Activated T-helper 2 cell treated with anti-CD3 and anti-CD28 coated beads, Interferon-gamma antibody, Interleukin-2, Interleukin-4, amounts not matched to agents 10 μg/mL and 5 μg/mL and 100 μg/mL, durations not matched to agents 14 hours and 24 hours and 36 hours (primary cell): ENCODE data around the gene NTM. TPM values are rescaled to one million over a fixed set of nuclear protein-coding genes. Genes with fewer than 3 reads are reported as not detected.

Experiments used
- DNase-seq: peaks from one replicate; pipeline ENCODE4 v3.0.0; 2021; ENCODE audit warnings: low spot score
- H3K27ac Mint-ChIP-seq: one replicate; pipeline ENCODE4 v1.8.0; 2021; ENCODE audit warnings: mixed read lengths
- H3K27me3 Mint-ChIP-seq: one replicate; pipeline ENCODE4 v1.8.0; 2021; ENCODE audit warnings: low read depth, mixed read lengths
- H3K36me3 Mint-ChIP-seq: one replicate; pipeline ENCODE4 v1.8.0; 2021; ENCODE audit warnings: low read depth, mixed read lengths
- H3K4me1 Mint-ChIP-seq: one replicate; pipeline ENCODE4 v1.8.0; 2021; ENCODE audit warnings: low read depth, mixed read lengths
- H3K4me3 Mint-ChIP-seq: one replicate; pipeline ENCODE4 v1.8.0; 2021; ENCODE audit warnings: low read depth, mild to moderate bottlenecking, moderate library complexity, mixed read lengths
- H3K9me3 Mint-ChIP-seq: one replicate; pipeline ENCODE4 v1.8.0; 2021; ENCODE audit warnings: mixed read lengths
- intact Hi-C: fragments of 100-400 bp; cut with micrococcal nuclease; formaldehyde crosslinking; loops from one replicate; pipeline ENCODE4 v1.15.1; 2023
- total RNA-seq: library from RNA; stranded (reverse); gene quantifications from 2 replicates; pipeline ENCODE4 v1.2.3, GENCODE V29; 2022

NTM gene
- total RNA-seq, 1 donor from 2014 or later, result not detected

GRCh38 chr11:131510662-131511061, 140.2 kb downstream of the NTM start:
- DNase-seq, result no peak
- Mint-ChIP-seq H3K27me3 (no peaks in the 10 kb centered on the region), H3K4me1 (no peaks in the 10 kb centered on the region), H3K4me3 (no peak overlapping the region), H3K9me3 (no peaks in the 10 kb centered on the region), H3K36me3 (no peaks in the 10 kb centered on the region), H3K27ac (no peak overlapping the region)
- intact Hi-C loops, result loop anchor here (10.0 kb wide), 1 partner anchor 446 kb away; no protein-coding TSS in a partner anchor

GRCh38 chr11:131511794-131512193, 141.4 kb downstream of the NTM start:
- no peak for DNase-seq

GRCh38 chr11:131512228-131512627, 141.8 kb downstream of the NTM start:
- H3K36me3 Mint-ChIP-seq, result no peaks in the 10 kb centered on the region
- H3K27me3 Mint-ChIP-seq, result no peaks in the 10 kb centered on the region
- no peak overlapping the region for H3K27ac Mint-ChIP-seq
- H3K4me3 Mint-ChIP-seq, result no peak overlapping the region
- intact Hi-C loops, result loop anchor here (10.0 kb wide), 1 partner anchor 447 kb away; no protein-coding TSS in a partner anchor
- H3K4me1 Mint-ChIP-seq, result no peaks in the 10 kb centered on the region
- no peaks in the 10 kb centered on the region for H3K9me3 Mint-ChIP-seq
- no peak for DNase-seq

More at GRCh38 chr11:131511794-131512193, 141.4 kb downstream of the NTM start:
- Mint-ChIP-seq H3K4me1 (no peaks in the 10 kb centered on the region), H3K9me3 (no peaks in the 10 kb centered on the region), H3K4me3 (no peak overlapping the region), H3K27ac (no peak overlapping the region), H3K27me3 (no peaks in the 10 kb centered on the region), H3K36me3 (no peaks in the 10 kb centered on the region)
- intact Hi-C loops, result loop anchor here (10.0 kb wide), 1 partner anchor 447 kb away; no protein-coding TSS in a partner anchor

- no peaks in the 10 kb centered on the region for H3K36me3 Mint-ChIP-seq
- no peak for DNase-seq
- H3K27ac Mint-ChIP-seq, result no peak overlapping the region
- H3K4me1 Mint-ChIP-seq, result no peaks in the 10 kb centered on the region
- H3K4me3 Mint-ChIP-seq, result no peak overlapping the region
- no peaks in the 10 kb centered on the region for H3K27me3 Mint-ChIP-seq
- intact Hi-C loops, result loop anchor here (10.0 kb wide), 1 partner anchor 449 kb away; no protein-coding TSS in a partner anchor
- H3K9me3 Mint-ChIP-seq, result no peaks in the 10 kb centered on the region
Measured at GRCh38 chr11:131514062-131514461, 143.6 kb downstream of the NTM start.

GRCh38 chr11:131518305-131518838, 148.0 kb downstream of the NTM start:
- DNase-seq, result no peak
- Mint-ChIP-seq H3K36me3 (no peaks in the 10 kb centered on the region), H3K27me3 (no peaks in the 10 kb centered on the region), H3K4me1 (no peaks in the 10 kb centered on the region), H3K4me3 (no peak overlapping the region), H3K27ac (no peak overlapping the region), H3K9me3 (no peaks in the 10 kb centered on the region)
- intact Hi-C loops, result loop anchor here (10.0 kb wide), 1 partner anchor 454 kb away; no protein-coding TSS in a partner anchor

GRCh38 chr11:131522851-131523250, 152.4 kb downstream of the NTM start:
- Mint-ChIP-seq H3K27ac (no peak overlapping the region), H3K4me1 (no peaks in the 10 kb centered on the region), H3K36me3 (no peaks in the 10 kb centered on the region), H3K9me3 (no peaks in the 10 kb centered on the region), H3K27me3 (no peaks in the 10 kb centered on the region), H3K4me3 (no peak overlapping the region)
- intact Hi-C loops, result no loop called here
- DNase-seq, result no peak

GRCh38 chr11:131530407-131530806, 160.0 kb downstream of the NTM start:
- H3K27ac Mint-ChIP-seq, result no peak overlapping the region
- intact Hi-C loops, result no loop called here
- DNase-seq, result no peak
- no peaks in the 10 kb centered on the region for H3K36me3 Mint-ChIP-seq
- no peaks in the 10 kb centered on the region for H3K9me3 Mint-ChIP-seq
- H3K4me1 Mint-ChIP-seq, result no peaks in the 10 kb centered on the region
- H3K27me3 Mint-ChIP-seq, result no peaks in the 10 kb centered on the region
- H3K4me3 Mint-ChIP-seq, result no peak overlapping the region

GRCh38 chr11:131533149-131533548, 162.7 kb downstream of the NTM start:
- intact Hi-C loops, result no loop called here
- no peak for DNase-seq
- Mint-ChIP-seq H3K4me1 (no peaks in the 10 kb centered on the region), H3K9me3 (no peaks in the 10 kb centered on the region), H3K36me3 (no peaks in the 10 kb centered on the region), H3K27ac (no peak overlapping the region), H3K27me3 (no peaks in the 10 kb centered on the region), H3K4me3 (no peak overlapping the region)

- intact Hi-C loops, result no loop called here
- H3K36me3 Mint-ChIP-seq, result no peaks in the 10 kb centered on the region
- H3K9me3 Mint-ChIP-seq, result no peaks in the 10 kb centered on the region
- no peak overlapping the region for H3K4me3 Mint-ChIP-seq
- H3K27ac Mint-ChIP-seq, result no peak overlapping the region
- no peaks in the 10 kb centered on the region for H3K27me3 Mint-ChIP-seq
- H3K4me1 Mint-ChIP-seq, result no peaks in the 10 kb centered on the region
- DNase-seq, result no peak
Measured at GRCh38 chr11:131533998-131534397, 163.6 kb downstream of the NTM start.

- Mint-ChIP-seq H3K4me3 (no peak overlapping the region), H3K9me3 (no peaks in the 10 kb centered on the region), H3K36me3 (no peaks in the 10 kb centered on the region), H3K27ac (no peak overlapping the region), H3K27me3 (no peaks in the 10 kb centered on the region), H3K4me1 (no peaks in the 10 kb centered on the region)
- DNase-seq, result no peak
- intact Hi-C loops, result no loop called here
Measured at GRCh38 chr11:131534611-131535010, 164.2 kb downstream of the NTM start.

GRCh38 chr11:131536159-131536558, 165.7 kb downstream of the NTM start:
- intact Hi-C loops, result no loop called here
- Mint-ChIP-seq H3K27ac (no peak overlapping the region), H3K9me3 (no peaks in the 10 kb centered on the region), H3K4me1 (no peaks in the 10 kb centered on the region), H3K36me3 (no peaks in the 10 kb centered on the region), H3K27me3 (no peaks in the 10 kb centered on the region), H3K4me3 (no peak overlapping the region)
- DNase-seq, result no peak

GRCh38 chr11:131537196-131537595, 166.8 kb downstream of the NTM start:
- no peak for DNase-seq
- Mint-ChIP-seq H3K9me3 (no peaks in the 10 kb centered on the region), H3K27me3 (no peaks in the 10 kb centered on the region), H3K4me1 (no peaks in the 10 kb centered on the region), H3K27ac (no peak overlapping the region), H3K36me3 (no peaks in the 10 kb centered on the region), H3K4me3 (no peak overlapping the region)
- intact Hi-C loops, result no loop called here

GRCh38 chr11:131537748-131538147, 167.3 kb downstream of the NTM start:
- H3K36me3 Mint-ChIP-seq, result no peaks in the 10 kb centered on the region
- DNase-seq, result no peak
- H3K27me3 Mint-ChIP-seq, result no peaks in the 10 kb centered on the region
- no peak overlapping the region for H3K4me3 Mint-ChIP-seq
- no peak overlapping the region for H3K27ac Mint-ChIP-seq
- H3K9me3 Mint-ChIP-seq, result no peaks in the 10 kb centered on the region
- intact Hi-C loops, result no loop called here
- no peaks in the 10 kb centered on the region for H3K4me1 Mint-ChIP-seq

GRCh38 chr11:131538322-131538721, 167.9 kb downstream of the NTM start:
- Mint-ChIP-seq H3K27me3 (no peaks in the 10 kb centered on the region), H3K4me3 (no peak overlapping the region)

More at GRCh38 chr11:131538322-131538721, 167.9 kb downstream of the NTM start:
- Mint-ChIP-seq H3K27ac (no peak overlapping the region), H3K9me3 (no peaks in the 10 kb centered on the region), H3K4me1 (no peaks in the 10 kb centered on the region), H3K36me3 (no peaks in the 10 kb centered on the region)
- intact Hi-C loops, result no loop called here
- DNase-seq, result no peak
